HCT116 (cell line): ENCODE measurements around the gene MARK1. TPM values are rescaled to one million over a fixed set of nuclear protein-coding genes. Genes with fewer than 3 reads are reported as not detected.

Experiments used
- ATAC-seq: fragments of 200-7000 bp; cut with Tn5 transposase; 2 replicates; pipeline ENCODE4 v1.9.1; 2020; ENCODE audit warnings: mild to moderate bottlenecking, moderate library complexity
- BruUV-seq: library from RNA; stranded (reverse); fragments of 400-500 nt; replicated peaks from 2 replicates; lab custom pipeline; 2021; lab: Mats Ljungman, UMichigan
- CTCF ChIA-PET: fragments of 300-600 bp; sonication (Branson Sonifier 250); formaldehyde crosslinking; loops from one replicate; lab custom pipeline; 2021; ENCODE audit warnings: antibody characterized with exemption; lab: Charles Lee
- POLR2A ChIA-PET: fragments of 300-600, 350-600 bp; sonication (Branson Sonifier 250); formaldehyde crosslinking; loops from one replicate; lab custom pipeline; 2021; ENCODE audit warnings: antibody characterized with exemption; lab: Charles Lee
- RAD21 ChIA-PET, 2 experiments: fragments of 300-600 bp; sonication (Branson Sonifier 250); formaldehyde crosslinking; loops; one replicate each; lab custom pipeline; 2023; ENCODE audit warnings: low total read pairs in 2 of 2; ENCODE audit not compliant: uncharacterized antibody in 2 of 2, unreplicated experiment in 2 of 2, low non-redundant PET in 1 of 2; lab: Charles Lee
- DNase-seq: peaks from one replicate; pipeline ENCODE4 v3.0.0-alpha.2; 2010; ENCODE audit warnings: low read depth, low spot score
- H2AFZ ChIP-seq: fragments of 200-600 bp; shearing (Covaris generic), sonication (generic); 2 replicates; pipeline ENCODE4 v1.6.1; 2017; ENCODE audit warnings: low read depth, mixed run types, mixed read lengths, antibody characterized with exemption, low read length; ENCODE audit not compliant: poor library complexity, severe bottlenecking
- H3K27ac ChIP-seq: 2 replicates; pipeline ENCODE4 v1.5.1; 2012; ENCODE audit warnings: low read depth, low read length
- H3K27me3 ChIP-seq: fragments of 200-600 bp; sonication (generic); 2 replicates; pipeline ENCODE4 v1.6.1; 2016; ENCODE audit warnings: mixed run types, low read length, mixed read lengths; ENCODE audit not compliant: insufficient read depth
- H3K36me3 ChIP-seq, 2 experiments: fragments of 200-500 bp in 1 of 2; fragments of 200-600 bp in 1 of 2; sonication (Bioruptor generic) in 1 of 2; sonication (generic) in 1 of 2; 2 replicates each; pipeline versions ENCODE4 v1.5.1 to v1.6.1; 2014 to 2016; ENCODE audit warnings: low read length in 2 of 2, inconsistent platforms in 1 of 2, mixed read lengths in 1 of 2, mixed run types in 1 of 2; ENCODE audit not compliant: insufficient read depth in 2 of 2, control insufficient read depth in 1 of 2
- H3K4me1 ChIP-seq, 2 experiments: fragments of 200-600 bp in 1 of 2; sonication (generic) in 1 of 2; 2 replicates each; pipeline versions ENCODE4 v1.5.1 to v1.6.1; 2012 to 2017; ENCODE audit warnings: low read length in 2 of 2, inconsistent platforms in 1 of 2, mild to moderate bottlenecking in 1 of 2, mixed read lengths in 1 of 2, mixed run types in 1 of 2, moderate library complexity in 1 of 2; ENCODE audit not compliant: insufficient read depth in 2 of 2, control insufficient read depth in 1 of 2
- H3K4me2 ChIP-seq: fragments of 200-600 bp; sonication (generic); 2 replicates; pipeline ENCODE4 v1.6.1; 2017; ENCODE audit warnings: mixed run types, low read length, mixed read lengths
- H3K4me3 ChIP-seq, 2 experiments: fragments of 200-600 bp in 1 of 2; sonication (generic) in 1 of 2; replicated peaks in 1 of 2; 2 replicates each; pipeline ENCODE4 v1.5.1; 2011 to 2016; ENCODE audit warnings: low read length in 2 of 2, control low read depth in 1 of 2, low read depth in 1 of 2, mild to moderate bottlenecking in 1 of 2, mixed read lengths in 1 of 2, mixed run types in 1 of 2
- H3K79me2 ChIP-seq: fragments of 200-600 bp; sonication (generic); 2 replicates; pipeline ENCODE4 v1.6.1; 2017; ENCODE audit warnings: mild to moderate bottlenecking, mixed run types, low read length, moderate library complexity, mixed read lengths; ENCODE audit not compliant: insufficient read depth
- H3K9ac ChIP-seq: fragments of 200-600 bp; sonication (generic); 2 replicates; pipeline ENCODE4 v1.6.1; 2016; ENCODE audit warnings: low read length, mixed read lengths
- H3K9me2 ChIP-seq: fragments of 200-600 bp; sonication (generic), shearing (Covaris generic); 2 replicates; pipeline ENCODE4 v1.6.1; 2017; ENCODE audit warnings: mixed run types, mild to moderate bottlenecking, moderate library complexity; ENCODE audit not compliant: insufficient read depth
- H3K9me3 ChIP-seq, 2 experiments: fragments of 200-500 bp in 1 of 2; fragments of 200-600 bp in 1 of 2; sonication (Bioruptor generic) in 1 of 2; sonication (generic) in 1 of 2; 2 replicates each; pipeline ENCODE4 v1.6.1; 2014 to 2017; ENCODE audit warnings: low read length in 2 of 2, mixed read lengths in 2 of 2, inconsistent platforms in 1 of 2, low read depth in 1 of 2, mild to moderate bottlenecking in 1 of 2, mixed run types in 1 of 2, moderate library complexity in 1 of 2; ENCODE audit not compliant: control insufficient read depth in 1 of 2, insufficient read depth in 1 of 2
- H4K20me1 ChIP-seq: fragments of 200-600 bp; sonication (generic), shearing (Covaris generic); 2 replicates; pipeline ENCODE4 v1.6.1; 2017; ENCODE audit warnings: mixed run types, mild to moderate bottlenecking, moderate library complexity; ENCODE audit not compliant: insufficient read depth
- CBX3 ChIP-seq: IDR thresholded peaks from 2 replicates; pipeline ENCODE4 v1.6.1; 2012; ENCODE audit warnings: low read depth
- CEBPB ChIP-seq: IDR thresholded peaks from 2 replicates; pipeline ENCODE4 v1.6.1; 2012; ENCODE audit warnings: low read depth
- EGR1 ChIP-seq: IDR thresholded peaks from 2 replicates; pipeline ENCODE4 v1.6.1; 2012; ENCODE audit warnings: low read depth
- ELF1 ChIP-seq: IDR thresholded peaks from 2 replicates; pipeline ENCODE4 v1.6.1; 2012; ENCODE audit warnings: low read depth, borderline replicate concordance
- EZH2 ChIP-seq: fragments of 200-600 bp; sonication (generic); IDR thresholded peaks from 2 replicates; pipeline ENCODE4 v1.6.1; 2017; ENCODE audit warnings: antibody characterized with exemption, mixed run types
- EZH2phosphoT487 ChIP-seq: fragments of 200-600 bp; IDR thresholded peaks from 2 replicates; pipeline ENCODE4 v1.6.1; 2018; ENCODE audit warnings: antibody characterized with exemption, borderline replicate concordance
- FOSL1 ChIP-seq: IDR thresholded peaks from 2 replicates; pipeline ENCODE4 v1.6.1; 2012; ENCODE audit warnings: low read depth
- POLR2AphosphoS5 ChIP-seq: IDR thresholded peaks from 2 replicates; pipeline ENCODE4 v1.6.1; 2011; ENCODE audit warnings: mild to moderate bottlenecking, low read depth, low read length, moderate library complexity
- RAD21 ChIP-seq: IDR thresholded peaks from 2 replicates; pipeline ENCODE4 v1.6.1; 2012; ENCODE audit warnings: low read depth, mild to moderate bottlenecking
- REST ChIP-seq: IDR thresholded peaks from 2 replicates; pipeline ENCODE4 v1.6.1; 2012; ENCODE audit warnings: low read depth
- SIN3A ChIP-seq: IDR thresholded peaks from 2 replicates; pipeline ENCODE4 v1.6.1; 2012; ENCODE audit warnings: low read depth
- SP1 ChIP-seq: IDR thresholded peaks from 2 replicates; pipeline ENCODE4 v1.6.1; 2012; ENCODE audit warnings: low read depth
- SRF ChIP-seq: IDR thresholded peaks from 2 replicates; pipeline ENCODE4 v1.6.1; 2012; ENCODE audit warnings: low read depth
- TCF7L2 ChIP-seq: IDR thresholded peaks from 2 replicates; pipeline ENCODE4 v1.7.0; 2011; ENCODE audit warnings: borderline replicate concordance, inconsistent platforms; ENCODE audit not compliant: insufficient read depth, insufficient read length; ENCODE audit errors: extremely low read depth
- YY1 ChIP-seq: IDR thresholded peaks from 2 replicates; pipeline ENCODE4 v1.6.1; 2011; ENCODE audit warnings: low read length, low read depth, moderate library complexity, mild to moderate bottlenecking; ENCODE audit not compliant: insufficient replicate concordance; ENCODE audit errors: extremely low read depth
- ZFX ChIP-seq: fragments of 450-650 bp; IDR thresholded peaks from 2 replicates; pipeline ENCODE4 v1.6.1; 2017
- intact Hi-C: fragments of 100-400 bp; cut with micrococcal nuclease; formaldehyde crosslinking; loops from 2 replicates; pipeline ENCODE4 v1.10.0; 2022
- total RNA-seq: library from RNA; stranded (reverse); gene quantifications from one replicate; pipeline ENCODE4 v1.2.1, GENCODE V29; 2021; ENCODE audit not compliant: unreplicated experiment
- TF ChIP-seq, protein P1 (sequence below): IDR thresholded peaks from 2 replicates; pipeline ENCODE4 v1.6.1; 2012

The MARK1 gene
- total RNA-seq, 1 experiment from 2014 or later = 3.6 TPM

GRCh38 chr1:220514256-220514655, 13.7 kb upstream of the MARK1 start:
- Histone ChIP-seq H3K9me3 (no peaks in the 10 kb centered on the region), H3K4me2 (no peak overlapping the region), H4K20me1 (no peaks in the 10 kb centered on the region), H3K36me3 (no peaks in the 10 kb centered on the region), H3K27ac (no peak overlapping the region), H2AFZ (no peak overlapping the region), H3K27me3 (no peaks in the 10 kb centered on the region), H3K9me2 (no peaks in the 10 kb centered on the region), H3K9ac (no peak overlapping the region), H3K4me3 (no peak overlapping the region), H3K4me1 (no peaks in the 10 kb centered on the region), H3K79me2 (no peaks in the 10 kb centered on the region)
- POLR2A ChIA-PET = no interaction called here
- ATAC-seq (no peak), DNase-seq (no peak)
- TF ChIP-seq EZH2phosphoT487 (no peak), RAD21 (no peak), FOSL1 (no peak)
- CTCF ChIA-PET = no interaction called here
- BruUV-seq = no TSS peak
- RAD21 ChIA-PET = no interaction called here
- intact Hi-C loops = no loop called here

DNA sequence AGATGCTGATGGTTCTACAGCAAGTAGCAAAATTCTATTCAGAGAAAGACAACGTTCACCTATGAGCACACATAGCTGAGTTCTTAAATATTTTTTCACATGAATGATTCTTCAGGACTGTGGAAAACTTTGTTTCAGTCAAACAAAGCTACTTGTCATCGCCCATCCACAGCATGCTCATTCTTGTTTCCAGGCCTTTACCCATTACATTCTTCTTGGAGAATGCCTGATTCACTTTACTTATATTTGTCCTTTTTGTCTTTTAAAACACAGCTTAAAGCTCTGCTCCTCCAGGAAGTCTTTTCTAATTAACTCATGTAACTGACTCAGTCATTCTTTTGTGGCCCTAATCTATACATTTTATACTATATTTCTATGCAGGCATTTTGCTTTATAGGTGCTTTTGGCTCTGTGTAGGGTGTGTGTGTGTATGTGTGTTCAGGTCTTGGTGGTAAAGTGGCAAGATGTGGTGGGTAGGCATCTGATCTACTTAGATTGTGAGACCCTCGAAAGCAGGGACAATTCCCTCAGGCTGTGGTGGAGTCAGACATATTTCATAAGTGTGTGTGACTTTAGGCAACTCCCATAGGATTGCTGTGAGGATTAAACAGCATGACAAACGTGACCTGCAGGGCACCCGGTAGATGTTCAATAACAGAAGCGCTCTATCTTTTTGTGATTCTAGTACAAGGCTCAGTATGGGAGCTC, 11.8 kb upstream of the MARK1 start:
- no peak for DNase-seq
- CTCF ChIA-PET = no interaction called here
- BruUV-seq = no TSS peak
- Histone ChIP-seq H3K27ac (no peak overlapping the region), H3K79me2 (no peaks in the 10 kb centered on the region), H4K20me1 (no peaks in the 10 kb centered on the region), H3K9me3 (no peaks in the 10 kb centered on the region), H3K4me1 (no peaks in the 10 kb centered on the region), H3K9ac (no peak overlapping the region), H3K27me3 (no peaks in the 10 kb centered on the region), H2AFZ (no peak overlapping the region), H3K4me3 (no peak overlapping the region), H3K9me2 (no peaks in the 10 kb centered on the region), H3K4me2 (no peak overlapping the region), H3K36me3 (no peaks in the 10 kb centered on the region)
- ATAC-seq = no peak
- POLR2A ChIA-PET = no interaction called here
- RAD21 ChIA-PET = no interaction called here
- intact Hi-C loops = no loop called here
- TF ChIP-seq REST = no peak
- TF ChIP-seq ELF1 = no peak
- no peak for TF ChIP-seq TCF7L2
- no peak for TF ChIP-seq CEBPB
- no peak for TF ChIP-seq ZFX
- TF ChIP-seq EZH2 = no peak
- TF ChIP-seq SIN3A = no peak
- TF ChIP-seq YY1 = no peak
- no peak for TF ChIP-seq SRF
- no peak for TF ChIP-seq EZH2phosphoT487
- TF ChIP-seq POLR2AphosphoS5 = no peak
- no peak for TF ChIP-seq SP1
- no peak for TF ChIP-seq CBX3
- no peak for TF ChIP-seq EGR1
- TF ChIP-seq RAD21 = no peak
- TF ChIP-seq, protein P1, sequence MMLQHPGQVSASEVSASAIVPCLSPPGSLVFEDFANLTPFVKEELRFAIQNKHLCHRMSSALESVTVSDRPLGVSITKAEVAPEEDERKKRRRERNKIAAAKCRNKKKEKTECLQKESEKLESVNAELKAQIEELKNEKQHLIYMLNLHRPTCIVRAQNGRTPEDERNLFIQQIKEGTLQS = no peak
